ENCODE results near the gene CTNND2. TPM values are rescaled to one million over a fixed set of nuclear protein-coding genes. Genes with fewer than 3 reads are reported as not detected.

Gene CTNND2
- total RNA-seq, 1 experiment from 2014 or later, result 7.0 TPM

DNA sequence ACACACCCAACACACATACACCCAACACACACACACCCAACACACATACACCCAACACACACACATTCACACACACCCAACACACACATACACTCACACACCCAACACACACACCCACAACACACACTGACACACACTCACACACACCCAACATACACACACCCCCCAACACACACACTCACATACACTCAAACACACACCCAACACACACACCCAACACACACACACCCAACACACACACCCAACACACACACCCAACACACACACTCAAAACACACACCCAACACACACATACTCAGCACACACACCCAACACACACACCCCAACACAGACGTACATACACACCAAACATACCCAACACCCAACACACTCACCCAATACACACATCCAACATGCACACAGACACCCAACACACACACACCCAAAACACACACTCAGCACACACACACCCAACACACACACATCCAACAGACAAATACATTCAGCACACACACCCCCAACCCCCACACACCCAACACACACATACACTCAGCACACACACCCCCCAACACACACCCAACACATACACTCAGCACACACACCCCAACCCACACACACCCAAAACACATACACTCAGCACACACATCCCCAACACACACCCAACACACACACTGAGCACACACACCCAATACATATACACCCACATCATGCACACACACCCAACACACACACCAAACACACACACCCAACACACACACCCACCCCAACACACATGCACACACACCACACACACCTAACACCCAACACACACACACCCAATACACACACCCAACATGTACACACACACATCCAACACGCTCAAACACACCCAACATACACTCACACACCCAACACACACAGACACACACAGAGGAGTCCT is 663.7 kb downstream of the CTNND2 start:
- Histone ChIP-seq H3K9ac (ENCODE audit: extremely low read depth, insufficient read length, low read length) (no peak overlapping the region), H3K18ac (ENCODE audit: insufficient read length, low read depth, low read length) (peak overlapping the region; percentile 18), H3K14ac (ENCODE audit: insufficient read depth, low read length) (no peak overlapping the region), H2AK5ac (ENCODE audit: insufficient read length, low read length) (no peak overlapping the region), H2AFZ (ENCODE audit: low read length) (no peak overlapping the region), H2BK15ac (ENCODE audit: low read depth, low read length) (no peak overlapping the region), H2BK20ac (ENCODE audit: low read depth, low read length, poor library complexity, severe bottlenecking) (no peak overlapping the region), H3K23ac (ENCODE audit: insufficient read length, low read depth, low read length) (no peak overlapping the region), H2BK120ac (ENCODE audit: low read depth, low read length, poor library complexity, severe bottlenecking) (no peak overlapping the region), H4K8ac (replicated peaks; ENCODE audit: insufficient read length, low read depth, low read length) (no peak overlapping the region), H4K5ac (ENCODE audit: insufficient read length, low read depth, low read length) (no peak overlapping the region), H4K91ac (ENCODE audit: insufficient read length, low read depth, low read length) (no peak overlapping the region), H3K27ac (ENCODE audit: insufficient read length, low read depth, low read length) (no peak overlapping the region), H3K4ac (ENCODE audit: low read depth, low read length) (no peak overlapping the region), H2BK12ac (ENCODE audit: insufficient read length, low read depth, low read length) (no peak overlapping the region), H3K4me2 (ENCODE audit: insufficient read depth, insufficient read length, low read length) (no peak overlapping the region), H3K79me1 (ENCODE audit: insufficient read depth, low read depth, low read length, poor library complexity, severe bottlenecking) (no peaks in the 10 kb centered on the region), H2BK5ac (ENCODE audit: insufficient read length, low read length) (no peak overlapping the region), H4K20me1 (ENCODE audit: control insufficient read depth, insufficient read depth, insufficient read length) (no peaks in the 10 kb centered on the region), H3K4me1 (ENCODE audit: insufficient read depth, low read length) (peaks cover 5% of the 10 kb centered on the region; the same call in 1 of the 2 replicates), H3K27me3 (ENCODE audit: insufficient read depth, low read length) (no peaks in the 10 kb centered on the region), H3T11ph (ENCODE audit: low read length) (no peak overlapping the region), H3K23me2 (ENCODE audit: insufficient read length, low read depth, low read length, poor library complexity, severe bottlenecking) (peaks cover 3% of the 10 kb centered on the region), H3K56ac (ENCODE audit: insufficient read length, low read depth, low read length) (no peak overlapping the region), H3K79me2 (ENCODE audit: insufficient read depth, low read length) (no peaks in the 10 kb centered on the region), H3K9me3 (ENCODE audit: control insufficient read depth, low read depth, low read length) (no peaks in the 10 kb centered on the region)
- H3K27me3 Mint-ChIP-seq (ENCODE audit: low read depth), result no peaks in the 10 kb centered on the region
- no peak overlapping the region for H3K4me3 Mint-ChIP-seq
- H3K9me3 Mint-ChIP-seq, result peaks cover 3 to 4% of the 10 kb centered on the region in 2 experiments; a peak in 4 of 5 replicates
- peaks cover 3 to 12% (median 3%) of the 10 kb centered on the region in 3 experiments; a peak in 6 of 7 replicates for H3K36me3 Mint-ChIP-seq (ENCODE audit: insufficient read depth in 1 of 3, low read depth in 3 of 3)
- H3K27ac Mint-ChIP-seq, result peak overlapping the region; percentile 2 to 65 (median 45); a peak in 3 of 7 replicates
- TF ChIP-seq, protein P1, sequence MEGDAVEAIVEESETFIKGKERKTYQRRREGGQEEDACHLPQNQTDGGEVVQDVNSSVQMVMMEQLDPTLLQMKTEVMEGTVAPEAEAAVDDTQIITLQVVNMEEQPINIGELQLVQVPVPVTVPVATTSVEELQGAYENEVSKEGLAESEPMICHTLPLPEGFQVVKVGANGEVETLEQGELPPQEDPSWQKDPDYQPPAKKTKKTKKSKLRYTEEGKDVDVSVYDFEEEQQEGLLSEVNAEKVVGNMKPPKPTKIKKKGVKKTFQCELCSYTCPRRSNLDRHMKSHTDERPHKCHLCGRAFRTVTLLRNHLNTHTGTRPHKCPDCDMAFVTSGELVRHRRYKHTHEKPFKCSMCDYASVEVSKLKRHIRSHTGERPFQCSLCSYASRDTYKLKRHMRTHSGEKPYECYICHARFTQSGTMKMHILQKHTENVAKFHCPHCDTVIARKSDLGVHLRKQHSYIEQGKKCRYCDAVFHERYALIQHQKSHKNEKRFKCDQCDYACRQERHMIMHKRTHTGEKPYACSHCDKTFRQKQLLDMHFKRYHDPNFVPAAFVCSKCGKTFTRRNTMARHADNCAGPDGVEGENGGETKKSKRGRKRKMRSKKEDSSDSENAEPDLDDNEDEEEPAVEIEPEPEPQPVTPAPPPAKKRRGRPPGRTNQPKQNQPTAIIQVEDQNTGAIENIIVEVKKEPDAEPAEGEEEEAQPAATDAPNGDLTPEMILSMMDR (conservative IDR thresholded peaks at IDR 0.05), result no peak
- H3K4me1 Mint-ChIP-seq, result peaks cover 13 to 17% of the 10 kb centered on the region in 2 experiments
- no peak for DNase-seq
- 93% methylated on average over 2 of the region's 2 CpGs for WGBS (ENCODE audit: extremely low coverage, insufficient read length, low lambda C conversion rate)
